BJ (cell line): ENCODE data around the gene SEPTIN10. TPM values are rescaled to one million over a fixed set of nuclear protein-coding genes. Genes with fewer than 3 reads are reported as not detected.

ENCODE experiments used
- CTCF ChIA-PET: fragments of 350-600 bp; formaldehyde crosslinking; extraction: SDS; loops from one replicate; lab custom pipeline; 2021; ENCODE audit warnings: antibody characterized with exemption, inconsistent platforms; lab: Yijun Ruan, JAX
- POLR2A ChIA-PET: fragments of 300-600 bp; sonication (Branson Sonifier 250); formaldehyde crosslinking; extraction: SDS; loops from one replicate; lab custom pipeline; 2021; ENCODE audit warnings: antibody characterized with exemption; lab: Charles Lee
- DNase-seq: peaks from one replicate; pipeline ENCODE4 v3.0.0-alpha.2; 2011; ENCODE audit warnings: low read depth
- H3K27me3 ChIP-seq: 2 replicates; pipeline ENCODE4 v1.6.0; 2011; ENCODE audit warnings: low read length; ENCODE audit not compliant: control insufficient read depth, insufficient read depth
- H3K36me3 ChIP-seq: 2 replicates; pipeline ENCODE4 v1.5.1; 2011; ENCODE audit warnings: low read length; ENCODE audit not compliant: control insufficient read depth, insufficient read depth
- H3K4me3 ChIP-seq: 2 replicates; pipeline ENCODE4 v1.5.1; 2011; ENCODE audit warnings: low read depth, mild to moderate bottlenecking, control low read depth, low read length
- polyA plus RNA-seq: library from polyadenylated mRNA; depleted of rRNA; stranded (reverse); fragments of >200 nt; gene quantifications from 2 replicates; pipeline ENCODE4 v1.2.3, GENCODE V29; 2011
- TF ChIP-seq, protein P1 (sequence below): IDR thresholded peaks from 2 replicates; pipeline ENCODE4 v1.5.1; 2011; ENCODE audit warnings: low read depth, mild to moderate bottlenecking, control low read depth, inconsistent platforms, low read length, moderate library complexity; ENCODE audit not compliant: insufficient read depth

SEPTIN10 gene
- polyA plus RNA-seq, 1 experiment: 68.8 TPM

DNA sequence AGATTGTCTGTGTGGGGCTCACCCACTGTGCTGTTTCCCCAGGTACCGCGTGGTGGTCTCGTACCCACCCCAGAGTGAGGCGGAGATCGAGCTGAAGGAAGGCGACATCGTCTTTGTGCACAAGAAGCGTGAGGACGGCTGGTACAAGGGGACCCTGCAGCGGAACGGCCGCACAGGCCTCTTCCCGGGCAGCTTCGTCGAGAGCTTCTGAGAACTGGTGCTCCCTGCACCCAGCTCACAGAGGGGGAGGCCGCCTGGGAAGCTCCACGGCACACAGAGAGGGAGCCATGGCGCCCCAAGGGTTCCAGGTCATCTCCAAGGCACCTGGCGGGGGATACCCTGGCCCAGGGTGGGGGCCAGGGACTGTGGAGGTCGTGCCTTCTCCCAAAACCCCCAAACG is 112.3 kb downstream of the SEPTIN10 start:
- Histone ChIP-seq H3K27me3 (no peaks in the 10 kb centered on the region), H3K4me3 (no peak overlapping the region), H3K36me3 (peaks cover 3% of the 10 kb centered on the region)
- TF ChIP-seq, protein P1, sequence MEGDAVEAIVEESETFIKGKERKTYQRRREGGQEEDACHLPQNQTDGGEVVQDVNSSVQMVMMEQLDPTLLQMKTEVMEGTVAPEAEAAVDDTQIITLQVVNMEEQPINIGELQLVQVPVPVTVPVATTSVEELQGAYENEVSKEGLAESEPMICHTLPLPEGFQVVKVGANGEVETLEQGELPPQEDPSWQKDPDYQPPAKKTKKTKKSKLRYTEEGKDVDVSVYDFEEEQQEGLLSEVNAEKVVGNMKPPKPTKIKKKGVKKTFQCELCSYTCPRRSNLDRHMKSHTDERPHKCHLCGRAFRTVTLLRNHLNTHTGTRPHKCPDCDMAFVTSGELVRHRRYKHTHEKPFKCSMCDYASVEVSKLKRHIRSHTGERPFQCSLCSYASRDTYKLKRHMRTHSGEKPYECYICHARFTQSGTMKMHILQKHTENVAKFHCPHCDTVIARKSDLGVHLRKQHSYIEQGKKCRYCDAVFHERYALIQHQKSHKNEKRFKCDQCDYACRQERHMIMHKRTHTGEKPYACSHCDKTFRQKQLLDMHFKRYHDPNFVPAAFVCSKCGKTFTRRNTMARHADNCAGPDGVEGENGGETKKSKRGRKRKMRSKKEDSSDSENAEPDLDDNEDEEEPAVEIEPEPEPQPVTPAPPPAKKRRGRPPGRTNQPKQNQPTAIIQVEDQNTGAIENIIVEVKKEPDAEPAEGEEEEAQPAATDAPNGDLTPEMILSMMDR: no peak
- DNase-seq: no peak
- ChIA-PET POLR2A (no interaction called here), CTCF (interaction anchor here (0.6 to 1.7 kb wide), 2 partner anchors 9 to 202 kb away, joined by 3 to 9 read pairs; no protein-coding TSS in a partner anchor)

DNA sequence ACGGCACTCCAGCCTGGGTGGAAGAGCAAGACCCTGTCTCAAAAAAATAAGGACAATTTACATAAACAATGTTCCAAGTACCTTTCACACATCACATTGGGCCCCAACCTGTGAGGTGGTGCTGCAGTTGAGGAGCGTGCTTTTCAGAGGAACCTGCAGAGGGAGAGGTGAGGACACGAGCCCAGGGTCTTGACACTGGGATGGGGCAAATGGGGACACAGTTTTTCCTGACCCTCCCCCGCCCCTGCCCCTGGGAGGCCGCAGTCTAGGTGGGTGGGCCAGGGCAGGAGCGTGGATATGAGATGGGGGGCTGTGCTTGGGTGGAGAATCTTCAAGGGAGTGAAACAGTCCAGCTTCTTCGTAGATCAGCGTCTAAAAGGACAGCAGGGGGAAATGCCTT is 112.9 kb downstream of the SEPTIN10 start:
- H3K4me3 ChIP-seq: no peak overlapping the region
- TF ChIP-seq, protein P1: no peak
- H3K27me3 ChIP-seq: no peaks in the 10 kb centered on the region
- no peak for DNase-seq
- H3K36me3 ChIP-seq: peaks cover 3% of the 10 kb centered on the region
- CTCF ChIA-PET: interaction anchor here (0.6 to 1.7 kb wide), 2 partner anchors 10 to 45 kb away, joined by 4 to 9 read pairs; no protein-coding TSS in a partner anchor
- POLR2A ChIA-PET: no interaction called here

DNA sequence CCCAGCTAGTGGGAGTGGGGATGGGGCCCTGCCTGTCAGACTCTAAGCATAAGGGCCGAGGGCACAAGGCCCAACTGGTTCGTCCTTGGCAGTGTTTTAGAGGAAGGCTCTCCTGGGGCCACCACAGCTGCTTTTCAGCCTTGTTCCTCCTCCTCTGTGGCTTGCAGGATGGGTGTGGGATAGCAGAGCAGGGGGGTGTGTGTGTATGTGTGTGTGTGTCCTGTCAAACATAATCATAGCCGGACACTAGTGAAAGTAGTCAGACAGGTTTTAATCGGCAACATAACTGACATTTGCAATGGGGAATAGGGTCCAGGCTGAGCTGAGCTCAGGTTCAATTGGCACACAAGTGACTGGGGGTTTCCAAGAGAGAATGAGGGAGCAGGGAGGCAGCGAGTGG is 114.2 kb downstream of the SEPTIN10 start:
- TF ChIP-seq, protein P1: no peak
- Histone ChIP-seq H3K36me3 (peaks cover 3% of the 10 kb centered on the region), H3K4me3 (no peak overlapping the region), H3K27me3 (no peaks in the 10 kb centered on the region)
- ChIA-PET POLR2A (no interaction called here), CTCF (interaction anchor here (3.4 kb wide), 1 partner anchor 11 kb away, joined by 16 read pairs; no protein-coding TSS in a partner anchor)
- no peak for DNase-seq

DNA sequence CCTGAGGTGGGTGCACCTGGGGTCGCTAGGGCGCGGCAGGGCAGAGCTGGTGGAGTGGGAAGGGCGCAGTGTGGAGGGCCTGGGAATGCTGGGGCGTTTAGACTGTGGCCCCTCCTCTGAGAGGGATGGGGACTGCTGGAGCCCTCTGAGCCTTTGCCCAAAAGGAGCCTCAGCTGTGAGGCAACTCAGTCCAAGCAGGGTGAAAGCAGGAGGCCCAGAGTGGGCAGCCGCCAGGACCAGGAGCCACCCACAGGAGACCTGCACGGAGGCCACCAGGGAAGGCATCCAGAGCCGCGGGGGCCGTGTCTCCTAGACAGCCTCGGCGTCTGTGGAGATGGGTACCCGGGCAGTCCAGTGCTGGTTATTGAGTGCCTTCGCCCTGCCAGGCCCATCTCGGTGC is 114.9 kb downstream of the SEPTIN10 start:
- ChIA-PET POLR2A (no interaction called here), CTCF (interaction anchor here (0.7 to 3.4 kb wide), 2 partner anchors 10 to 11 kb away, joined by 3 to 16 read pairs; no protein-coding TSS in a partner anchor)
- TF ChIP-seq, protein P1: no peak
- no peak for DNase-seq
- Histone ChIP-seq H3K27me3 (no peaks in the 10 kb centered on the region), H3K36me3 (peaks cover 3% of the 10 kb centered on the region), H3K4me3 (no peak overlapping the region)

DNA sequence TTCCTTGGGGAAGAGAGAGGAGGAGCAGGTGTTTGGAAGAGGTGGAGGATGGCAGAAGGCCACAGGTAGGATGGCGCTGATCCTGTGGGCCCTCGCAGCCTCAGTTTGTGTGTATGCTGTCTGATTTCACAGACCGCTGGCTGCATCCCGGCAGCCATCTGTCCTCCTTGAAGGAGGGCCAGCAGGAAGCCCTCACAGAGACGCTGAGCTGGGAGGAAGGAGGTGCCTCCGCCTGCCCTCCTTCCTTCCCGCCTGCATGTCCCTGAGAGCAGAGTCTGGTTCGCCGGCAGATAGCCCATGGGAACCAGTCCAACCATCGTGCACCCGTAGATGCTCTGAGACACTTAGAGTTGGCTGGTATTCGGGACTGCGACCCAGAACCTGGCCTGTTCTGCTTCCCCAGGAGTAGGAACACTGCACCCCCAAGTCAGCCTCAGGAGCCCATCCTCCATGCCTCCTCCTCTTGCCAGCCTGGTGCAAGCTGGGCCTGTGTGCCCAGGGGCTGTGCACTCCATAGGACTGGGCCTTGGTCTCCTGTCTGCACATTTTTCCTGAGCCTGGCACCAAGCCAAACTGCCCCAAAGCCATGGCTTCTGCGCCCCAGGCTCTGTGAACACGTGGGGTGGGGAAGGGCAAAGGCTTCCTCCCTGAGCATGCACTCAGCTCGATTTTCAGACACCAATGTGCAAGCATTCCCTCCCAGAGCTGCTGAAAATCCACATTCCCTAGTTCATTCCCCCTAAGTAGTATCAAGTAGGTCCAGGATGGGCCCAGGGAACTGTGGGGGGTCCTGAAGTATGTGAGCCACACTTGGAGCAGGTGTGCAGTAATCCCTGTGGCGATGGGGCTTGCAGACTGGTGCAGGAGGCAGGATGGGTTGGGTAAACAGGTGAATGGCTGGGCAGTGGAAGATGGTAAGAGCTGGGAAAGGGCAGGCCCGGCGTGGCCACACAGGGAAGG is 115.6 kb downstream of the SEPTIN10 start:
- Histone ChIP-seq H3K27me3 (no peaks in the 10 kb centered on the region), H3K4me3 (no peak overlapping the region), H3K36me3 (peaks cover 8% of the 10 kb centered on the region)
- POLR2A ChIA-PET: interaction anchor here (0.6 kb wide), 1 partner anchor 540 kb away, joined by 3 read pairs; no protein-coding TSS in a partner anchor
- TF ChIP-seq, protein P1: no peak
- no peak for DNase-seq
- CTCF ChIA-PET: interaction anchor here (0.7 to 3.4 kb wide), 6 partner anchors 8 to 368 kb away, joined by 3 to 16 read pairs (median 3); no protein-coding TSS in a partner anchor
